ENCODE data around the gene PGBD5. TPM values are rescaled to one million over a fixed set of nuclear protein-coding genes. Genes with fewer than 3 reads are reported as not detected.

The PGBD5 gene
- total and polyA plus RNA-seq, 5 donors from 2014 or later = not detected

DNA sequence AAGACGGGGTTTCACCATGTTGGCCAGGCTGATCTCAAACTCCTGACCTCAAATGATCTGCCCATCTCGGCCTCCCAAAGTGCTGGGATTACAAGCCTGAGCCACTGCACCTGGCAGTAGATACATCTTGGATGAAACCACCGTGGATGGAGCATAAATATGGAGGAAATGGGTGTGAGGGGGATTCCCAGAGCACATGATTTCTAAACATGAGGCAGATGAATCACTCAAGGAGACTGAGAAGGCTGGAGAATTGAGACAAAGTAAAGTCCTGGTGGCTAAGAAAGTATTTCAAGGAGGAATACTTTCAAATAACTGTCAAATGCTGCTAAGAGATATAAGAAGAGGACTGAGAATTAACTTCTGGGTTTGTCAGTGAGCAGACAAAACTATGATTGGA lies 5.4 kb upstream of the PGBD5 start:
- peaks cover 23% of the 10 kb centered on the region for H3K27me3 Mint-ChIP-seq
- peaks cover 4% of the 10 kb centered on the region for H3K4me1 ChIP-seq (ENCODE audit: control insufficient read depth, insufficient read depth, low read length, poor library complexity, severe bottlenecking)
- no peak overlapping the region for H3K4me3 ChIP-seq (ENCODE audit: low read depth, low read length)
- H3K9me3 ChIP-seq (ENCODE audit: control insufficient read depth in 2 of 2, low read length in 2 of 2) = no peaks in the 10 kb centered on the region
- no peak overlapping the region for H3K27ac Mint-ChIP-seq
- peaks cover 0 to 6% (median 2%) of the 10 kb centered on the region in 4 donors for H3K4me1 Mint-ChIP-seq
- DNase-seq (no peak), ATAC-seq (ENCODE audit: low read depth in 2 of 2) (no peak)
- peaks cover 0 to 10% (median 0%) of the 10 kb centered on the region in 7 donors for H3K9me3 Mint-ChIP-seq
- H3K4me3 Mint-ChIP-seq = no peak overlapping the region
- peaks cover 10% of the 10 kb centered on the region for H3K27me3 ChIP-seq (ENCODE audit: control insufficient read depth, insufficient read depth, low read length)
- no peak overlapping the region for H3K27ac ChIP-seq (ENCODE audit: insufficient read depth, low read length, poor library complexity, severe bottlenecking)
- H3K36me3 ChIP-seq (ENCODE audit: control insufficient read depth, insufficient read depth, low read length) = no peaks in the 10 kb centered on the region
- no peaks in the 10 kb centered on the region for H3K36me3 Mint-ChIP-seq

DNA sequence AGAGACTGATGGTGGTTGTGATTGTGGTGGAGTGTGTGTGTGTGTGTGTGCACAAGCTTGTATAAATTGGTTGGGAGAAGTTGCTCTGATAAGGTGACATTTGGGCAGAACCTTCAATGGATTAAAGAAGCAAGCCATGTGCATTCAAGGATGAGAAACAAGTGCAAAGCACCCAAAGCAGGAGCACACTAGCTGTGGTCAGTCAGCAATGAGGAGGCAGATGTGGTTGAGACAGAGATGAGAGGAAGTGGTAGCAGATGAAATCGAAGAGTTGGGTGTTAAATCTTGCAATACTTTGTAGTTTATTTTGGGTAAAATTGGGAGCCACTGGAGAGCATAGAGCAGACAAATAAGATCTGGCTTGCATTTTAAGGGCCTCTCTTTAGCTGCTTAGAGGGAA lies 4.4 kb upstream of the PGBD5 start:
- no peaks in the 10 kb centered on the region for H3K36me3 Mint-ChIP-seq
- H3K4me1 ChIP-seq (ENCODE audit: control insufficient read depth, insufficient read depth, low read length, poor library complexity, severe bottlenecking) = peaks cover 6% of the 10 kb centered on the region
- no peak overlapping the region for H3K4me3 ChIP-seq (ENCODE audit: low read depth, low read length)
- H3K27me3 Mint-ChIP-seq = peaks cover 23% of the 10 kb centered on the region
- no peak overlapping the region for H3K27ac Mint-ChIP-seq
- peaks cover 0 to 6% (median 2%) of the 10 kb centered on the region in 4 donors for H3K4me1 Mint-ChIP-seq
- ATAC-seq (ENCODE audit: low read depth in 2 of 2) (no peak), DNase-seq (no peak)
- H3K27me3 ChIP-seq (ENCODE audit: control insufficient read depth, insufficient read depth, low read length) = peaks cover 10% of the 10 kb centered on the region
- peaks cover 0 to 10% (median 0%) of the 10 kb centered on the region in 7 donors for H3K9me3 Mint-ChIP-seq
- H3K27ac ChIP-seq (ENCODE audit: insufficient read depth, low read length, poor library complexity, severe bottlenecking) = no peak overlapping the region
- no peak overlapping the region for H3K4me3 Mint-ChIP-seq
- H3K36me3 ChIP-seq (ENCODE audit: control insufficient read depth, insufficient read depth, low read length) = no peaks in the 10 kb centered on the region
- no peaks in the 10 kb centered on the region for H3K9me3 ChIP-seq (ENCODE audit: control insufficient read depth in 2 of 2, low read length in 2 of 2)

DNA sequence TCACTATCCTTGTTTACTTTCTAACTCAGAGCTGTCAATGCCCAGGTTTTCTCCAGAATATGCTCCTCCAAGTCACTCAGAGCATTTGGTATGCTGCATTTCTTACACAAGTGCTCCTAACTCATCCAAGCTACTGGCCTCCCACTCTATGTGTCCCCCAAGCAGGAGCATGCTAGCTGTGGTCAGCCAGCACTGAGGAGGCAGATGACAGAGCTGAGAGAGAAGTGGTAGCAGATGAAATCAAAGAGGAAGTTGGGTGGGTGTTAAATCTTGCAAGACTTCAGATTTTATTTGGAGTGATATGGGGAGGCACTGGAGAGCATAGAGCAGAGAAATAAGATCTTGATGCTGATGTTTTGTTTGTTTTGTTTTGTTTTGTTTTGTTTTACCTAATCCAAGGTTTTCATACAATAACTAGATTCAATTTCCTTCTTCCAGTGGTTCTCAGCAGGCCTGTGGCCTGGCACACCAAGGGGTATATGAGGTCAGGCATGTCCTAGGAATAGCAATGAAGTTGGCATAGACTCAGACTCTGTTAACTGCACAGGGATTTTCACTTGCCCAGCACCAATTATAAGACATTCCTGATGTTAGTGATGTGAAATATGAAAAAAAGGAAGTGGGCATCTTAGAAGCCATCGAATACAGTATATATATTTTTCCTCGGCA lies 3.1 kb upstream of the PGBD5 start:
- no peak for ATAC-seq (ENCODE audit: low read depth in 2 of 2)
- H3K4me3 ChIP-seq (ENCODE audit: low read depth, low read length) = no peak overlapping the region
- Mint-ChIP-seq H3K4me1 (peaks cover 0 to 16% (median 2%) of the 10 kb centered on the region in 4 donors), H3K9me3 (peaks cover 0 to 10% (median 0%) of the 10 kb centered on the region in 7 donors), H3K4me3 (no peak overlapping the region), H3K27me3 (peaks cover 30% of the 10 kb centered on the region), H3K36me3 (no peaks in the 10 kb centered on the region), H3K27ac (no peak overlapping the region)
- peaks cover 6% of the 10 kb centered on the region for H3K4me1 ChIP-seq (ENCODE audit: control insufficient read depth, insufficient read depth, low read length, poor library complexity, severe bottlenecking)
- H3K27me3 ChIP-seq (ENCODE audit: control insufficient read depth, insufficient read depth, low read length) = peaks cover 17% of the 10 kb centered on the region
- DNase-seq = no peak
- H3K36me3 ChIP-seq (ENCODE audit: control insufficient read depth, insufficient read depth, low read length) = no peaks in the 10 kb centered on the region
- H3K27ac ChIP-seq (ENCODE audit: insufficient read depth, low read length, poor library complexity, severe bottlenecking) = no peak overlapping the region
- H3K9me3 ChIP-seq (ENCODE audit: control insufficient read depth in 2 of 2, low read length in 2 of 2) = no peaks in the 10 kb centered on the region

DNA sequence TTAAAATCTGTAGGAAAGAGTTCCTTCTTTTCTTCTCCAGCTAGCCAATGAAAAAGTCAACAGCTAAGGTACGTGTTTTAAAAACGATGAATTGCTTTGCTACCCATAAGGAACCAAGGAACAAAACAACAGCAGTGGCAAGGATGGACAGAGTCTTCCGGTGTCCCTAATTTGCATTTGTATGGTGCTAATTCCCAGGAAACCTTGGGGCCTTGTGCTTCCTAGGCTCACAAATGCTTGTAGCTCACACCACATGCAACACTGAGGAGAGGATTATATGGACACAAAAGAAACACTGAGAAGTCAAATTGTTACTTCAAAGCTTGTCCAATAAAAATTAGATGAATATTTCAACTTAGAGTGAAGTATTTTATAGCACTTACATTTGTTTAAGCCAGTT lies 1.8 kb upstream of the PGBD5 start:
- peaks cover 41% of the 10 kb centered on the region for H3K27me3 Mint-ChIP-seq
- ATAC-seq (ENCODE audit: low read depth in 2 of 2) = no peak

DNA sequence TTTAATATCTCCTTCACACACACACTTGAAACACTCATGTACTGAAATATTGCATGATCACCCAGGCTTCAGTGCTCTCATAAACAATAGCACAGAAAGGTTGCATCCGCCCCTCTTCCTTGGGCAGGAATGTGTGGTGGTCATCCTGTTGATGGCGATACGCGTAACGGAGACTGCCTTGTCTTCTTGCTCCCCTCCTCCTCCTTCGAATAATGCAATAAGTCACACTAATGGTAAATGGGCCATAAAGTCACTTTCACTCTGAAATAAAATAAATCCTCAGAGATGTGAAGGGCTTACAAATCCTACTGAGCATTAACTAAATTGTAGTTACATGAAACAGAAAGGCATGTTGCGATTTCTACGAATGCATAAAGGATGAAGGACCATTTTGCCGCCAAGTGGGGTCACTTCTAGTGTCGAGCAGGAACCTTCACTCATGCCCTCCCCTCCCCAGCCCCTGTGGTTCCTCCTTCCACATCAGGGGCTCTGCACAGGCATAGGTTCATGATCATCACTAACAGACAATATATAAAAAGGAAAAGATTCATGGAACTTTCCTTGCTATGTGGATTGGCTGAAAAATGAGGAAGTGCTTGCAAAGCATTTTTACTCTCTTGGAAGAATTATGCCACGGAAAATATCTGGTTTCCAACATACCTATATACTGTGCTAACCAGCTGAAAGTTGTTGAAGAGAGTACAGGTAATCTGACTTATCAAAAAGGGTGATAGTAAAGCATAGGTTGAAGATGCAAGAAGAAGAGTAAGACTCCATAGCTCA lies 1.2 kb upstream of the PGBD5 start:
- Mint-ChIP-seq H3K27me3 (peaks cover 48% of the 10 kb centered on the region), H3K9me3 (peaks cover 0 to 10% (median 0%) of the 10 kb centered on the region in 7 donors), H3K4me1 (peaks cover 0 to 17% (median 2%) of the 10 kb centered on the region in 4 donors), H3K27ac (no peak overlapping the region), H3K4me3 (peak overlapping the region; percentile 59 to 85 (median 75)), H3K36me3 (no peaks in the 10 kb centered on the region)
- Histone ChIP-seq H3K27me3 (ENCODE audit: control insufficient read depth, insufficient read depth, low read length) (peaks cover 33% of the 10 kb centered on the region), H3K4me3 (ENCODE audit: low read depth, low read length) (no peak overlapping the region), H3K9me3 (ENCODE audit: control insufficient read depth in 2 of 2, low read length in 2 of 2) (no peaks in the 10 kb centered on the region), H3K36me3 (ENCODE audit: control insufficient read depth, insufficient read depth, low read length) (no peaks in the 10 kb centered on the region), H3K4me1 (ENCODE audit: control insufficient read depth, insufficient read depth, low read length, poor library complexity, severe bottlenecking) (peaks cover 6% of the 10 kb centered on the region), H3K27ac (ENCODE audit: insufficient read depth, low read length, poor library complexity, severe bottlenecking) (no peak overlapping the region)
- DNase-seq (no peak), ATAC-seq (ENCODE audit: low read depth in 2 of 2) (no peak)

More for the DNA sequence above, 1.8 kb upstream of the PGBD5 start:
- Mint-ChIP-seq H3K4me3 (no peak overlapping the region), H3K9me3 (peaks cover 0 to 10% (median 0%) of the 10 kb centered on the region in 7 donors), H3K27ac (no peak overlapping the region), H3K36me3 (no peaks in the 10 kb centered on the region), H3K4me1 (peaks cover 0 to 17% (median 2%) of the 10 kb centered on the region in 4 donors)
- H3K9me3 ChIP-seq (ENCODE audit: control insufficient read depth in 2 of 2, low read length in 2 of 2) = no peaks in the 10 kb centered on the region
- DNase-seq = no peak
- peaks cover 28% of the 10 kb centered on the region for H3K27me3 ChIP-seq (ENCODE audit: control insufficient read depth, insufficient read depth, low read length)
- H3K4me3 ChIP-seq (ENCODE audit: low read depth, low read length) = no peak overlapping the region
- peaks cover 6% of the 10 kb centered on the region for H3K4me1 ChIP-seq (ENCODE audit: control insufficient read depth, insufficient read depth, low read length, poor library complexity, severe bottlenecking)
- no peak overlapping the region for H3K27ac ChIP-seq (ENCODE audit: insufficient read depth, low read length, poor library complexity, severe bottlenecking)
- no peaks in the 10 kb centered on the region for H3K36me3 ChIP-seq (ENCODE audit: control insufficient read depth, insufficient read depth, low read length)

DNA sequence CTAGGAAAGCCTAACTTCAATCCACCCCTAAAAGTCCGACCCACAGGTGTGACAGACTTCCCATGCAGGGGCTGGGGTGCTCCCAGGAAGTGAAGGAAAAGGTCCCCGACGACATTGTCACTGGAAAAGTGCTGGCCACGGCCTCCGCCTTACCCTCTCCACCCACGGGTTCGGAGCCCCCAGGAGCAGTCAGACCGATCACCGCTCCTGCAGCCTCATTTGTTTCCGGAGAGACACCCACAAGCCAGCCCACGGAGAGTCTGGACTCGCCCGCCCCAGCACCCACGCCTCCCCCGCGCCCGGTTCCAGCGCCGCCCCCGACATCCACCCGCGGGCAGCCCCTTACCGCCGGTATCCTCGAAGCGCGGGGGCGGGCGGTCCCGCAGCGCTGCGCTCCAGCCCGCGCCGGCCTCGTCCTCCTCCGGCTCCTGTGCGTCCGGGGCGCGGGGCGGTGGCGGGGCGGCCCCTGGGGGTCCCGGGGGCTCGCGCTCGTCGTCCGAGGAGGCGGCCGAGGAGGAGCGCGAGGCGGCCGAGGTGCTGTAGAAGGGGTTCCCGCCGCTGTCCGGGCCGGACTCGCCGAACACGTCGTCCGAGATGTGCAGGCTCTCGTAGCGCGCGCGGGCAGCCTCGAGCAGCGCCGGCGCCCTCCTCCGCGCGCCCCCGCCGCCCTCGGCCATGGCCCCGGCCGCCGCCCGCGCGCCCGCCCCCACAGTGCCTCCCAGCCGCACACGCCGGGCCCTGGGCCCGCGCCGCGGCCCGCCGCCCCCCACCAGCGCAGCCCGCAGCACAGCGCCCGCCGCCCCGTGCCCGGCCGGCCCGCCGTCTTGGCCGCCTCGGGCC lies 660 bp downstream of the PGBD5 start:
- Histone ChIP-seq H3K36me3 (ENCODE audit: control insufficient read depth, insufficient read depth, low read length) (no peaks in the 10 kb centered on the region), H3K4me3 (ENCODE audit: low read depth, low read length) (no peak overlapping the region), H3K27me3 (ENCODE audit: control insufficient read depth, insufficient read depth, low read length) (peaks cover 34% of the 10 kb centered on the region), H3K4me1 (ENCODE audit: control insufficient read depth, insufficient read depth, low read length, poor library complexity, severe bottlenecking) (peaks cover 6% of the 10 kb centered on the region), H3K27ac (ENCODE audit: insufficient read depth, low read length, poor library complexity, severe bottlenecking) (no peak overlapping the region), H3K9me3 (ENCODE audit: control insufficient read depth in 2 of 2, low read length in 2 of 2) (no peaks in the 10 kb centered on the region)
- Mint-ChIP-seq H3K9me3 (peaks cover 0 to 10% (median 0%) of the 10 kb centered on the region in 7 donors), H3K27ac (no peak overlapping the region), H3K27me3 (peaks cover 63% of the 10 kb centered on the region), H3K4me1 (peaks cover 0 to 17% (median 2%) of the 10 kb centered on the region in 4 donors), H3K4me3 (peak overlapping the region in 3 of 4 donors; percentile 57 to 75 (median 58)), H3K36me3 (no peaks in the 10 kb centered on the region)
- DNase-seq (no peak), ATAC-seq (ENCODE audit: low read depth in 2 of 2) (no peak)

DNA sequence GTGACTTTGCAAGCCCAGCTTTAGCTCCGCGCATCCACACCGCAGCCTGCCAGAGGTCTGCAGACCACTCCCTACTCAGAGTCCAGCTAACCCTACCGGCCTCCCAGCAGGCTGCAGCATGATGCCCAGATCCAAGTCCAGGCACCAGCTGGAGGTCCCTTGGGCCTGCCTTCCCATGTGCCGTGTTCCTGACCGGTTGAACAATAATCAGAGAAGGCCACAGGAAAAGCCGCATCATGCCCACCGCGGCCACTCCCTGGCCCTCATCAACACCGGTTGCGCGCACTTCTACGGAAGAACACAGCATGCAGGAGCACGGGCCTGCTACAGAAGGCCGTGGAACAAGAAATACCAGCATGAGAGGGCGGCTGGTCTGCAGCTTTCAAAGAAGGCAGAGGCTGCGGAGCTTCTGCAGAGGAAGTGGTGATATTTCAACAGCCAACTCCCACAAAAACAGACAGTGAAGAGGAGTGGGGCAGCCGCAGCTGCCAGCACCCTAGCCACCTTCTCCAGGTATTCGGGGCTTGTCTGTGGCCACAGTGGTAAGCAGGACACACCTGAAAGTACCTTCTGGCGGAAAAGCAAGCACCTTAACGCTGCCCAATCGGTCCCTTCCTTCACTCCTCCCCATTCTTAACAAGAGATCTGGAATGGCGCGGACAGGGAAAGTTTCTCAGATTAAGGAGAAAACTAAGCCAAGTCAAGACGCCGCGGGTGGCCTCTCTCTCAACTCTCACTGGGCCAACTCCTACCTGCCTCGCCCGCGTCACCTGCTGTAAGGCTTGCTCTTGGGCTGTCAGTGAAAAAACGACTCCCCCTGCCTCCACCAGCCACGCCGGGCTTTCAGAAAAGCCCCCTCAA lies 1.5 kb downstream of the PGBD5 start:
- peaks cover 61% of the 10 kb centered on the region for H3K27me3 Mint-ChIP-seq
- H3K9me3 Mint-ChIP-seq = peaks cover 0 to 9% (median 0%) of the 10 kb centered on the region in 7 donors
- H3K4me3 Mint-ChIP-seq = peak overlapping the region in 3 of 4 donors; percentile 57 to 75 (median 58)
- peak in 1 of 3 donors; percentile 15 for DNase-seq
- H3K36me3 Mint-ChIP-seq = no peaks in the 10 kb centered on the region
- ATAC-seq (ENCODE audit: low read depth in 2 of 2) = no peak
- Histone ChIP-seq H3K9me3 (ENCODE audit: control insufficient read depth in 2 of 2, low read length in 2 of 2) (no peaks in the 10 kb centered on the region), H3K27ac (ENCODE audit: insufficient read depth, low read length, poor library complexity, severe bottlenecking) (no peak overlapping the region), H3K4me3 (ENCODE audit: low read depth, low read length) (no peak overlapping the region), H3K27me3 (ENCODE audit: control insufficient read depth, insufficient read depth, low read length) (peaks cover 34% of the 10 kb centered on the region), H3K4me1 (ENCODE audit: control insufficient read depth, insufficient read depth, low read length, poor library complexity, severe bottlenecking) (peaks cover 6% of the 10 kb centered on the region), H3K36me3 (ENCODE audit: control insufficient read depth, insufficient read depth, low read length) (no peaks in the 10 kb centered on the region)
- H3K4me1 Mint-ChIP-seq = peaks cover 0 to 17% (median 2%) of the 10 kb centered on the region in 4 donors
- no peak overlapping the region for H3K27ac Mint-ChIP-seq
